ENCODE measurements around the gene SKI.

SKI gene

DNA sequence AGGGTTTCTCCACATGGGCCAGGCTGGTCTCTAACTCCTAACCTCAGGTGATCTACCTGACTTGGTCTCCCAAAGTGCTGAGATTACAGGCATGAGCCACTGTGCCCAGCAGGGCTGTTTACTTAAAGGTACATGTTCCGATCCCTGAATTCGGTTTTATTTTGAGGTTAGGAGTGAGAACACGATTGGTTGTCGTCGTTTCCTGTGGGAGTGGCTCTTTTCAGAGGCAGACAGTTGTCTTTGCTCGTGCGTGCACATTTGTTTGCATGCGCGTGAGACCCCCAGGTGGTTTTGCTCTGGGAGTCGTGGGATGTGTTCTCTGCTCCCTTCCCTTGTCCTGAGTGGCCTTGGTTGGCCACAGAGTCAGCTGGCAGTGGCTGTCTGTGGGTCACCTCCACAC lies 60.2 kb downstream of the SKI start:
- no peaks in the 10 kb centered on the region for H3K9me3 ChIP-seq (ENCODE audit: control extremely low read depth in 1 of 5, control insufficient read depth in 4 of 5, insufficient read depth in 2 of 5, low read depth in 1 of 5, low read length in 4 of 5)
- CTCF ChIA-PET, result interaction anchor here (1.0 to 5.4 kb wide), 4 partner anchors 9 to 33 kb away, joined by 3 to 31 read pairs (median 5); no protein-coding TSS in a partner anchor
- POLR2A ChIA-PET, result interaction anchor here (1.8 to 5.4 kb wide), 3 partner anchors 10 to 32 kb away, joined by 10 to 80 read pairs (median 79); no protein-coding TSS in a partner anchor
- peaks cover 10 to 59% (median 55%) of the 10 kb centered on the region in 4 experiments for H3K4me1 ChIP-seq (ENCODE audit: control extremely low read depth in 1 of 4, control insufficient read depth in 4 of 4, insufficient read depth in 4 of 4, low read length in 3 of 4)
- H3K4me3 ChIP-seq (ENCODE audit: control insufficient read depth in 1 of 7, extremely low read depth in 1 of 7, insufficient read depth in 4 of 7, low read depth in 2 of 7, low read length in 6 of 7), result no peak overlapping the region
- peaks cover 0 to 3% (median 0%) of the 10 kb centered on the region in 4 experiments for H3K36me3 ChIP-seq (ENCODE audit: control insufficient read depth in 4 of 4, insufficient read depth in 4 of 4, low read length in 3 of 4)
- WGBS (ENCODE audit: insufficient coverage), result 86% methylated on average over 10 of the region's 10 CpGs
- DNase-seq, result no peak
- no peak overlapping the region for H3K27ac ChIP-seq (ENCODE audit: insufficient read depth in 1 of 2, low read depth in 1 of 2, low read length in 2 of 2, poor library complexity in 1 of 2, severe bottlenecking in 2 of 2)
- H3K27me3 ChIP-seq (replicated peaks in 2 of 5; ENCODE audit: control insufficient read depth in 4 of 5, insufficient read depth in 5 of 5, low read length in 4 of 5), result no peaks in the 10 kb centered on the region

DNA sequence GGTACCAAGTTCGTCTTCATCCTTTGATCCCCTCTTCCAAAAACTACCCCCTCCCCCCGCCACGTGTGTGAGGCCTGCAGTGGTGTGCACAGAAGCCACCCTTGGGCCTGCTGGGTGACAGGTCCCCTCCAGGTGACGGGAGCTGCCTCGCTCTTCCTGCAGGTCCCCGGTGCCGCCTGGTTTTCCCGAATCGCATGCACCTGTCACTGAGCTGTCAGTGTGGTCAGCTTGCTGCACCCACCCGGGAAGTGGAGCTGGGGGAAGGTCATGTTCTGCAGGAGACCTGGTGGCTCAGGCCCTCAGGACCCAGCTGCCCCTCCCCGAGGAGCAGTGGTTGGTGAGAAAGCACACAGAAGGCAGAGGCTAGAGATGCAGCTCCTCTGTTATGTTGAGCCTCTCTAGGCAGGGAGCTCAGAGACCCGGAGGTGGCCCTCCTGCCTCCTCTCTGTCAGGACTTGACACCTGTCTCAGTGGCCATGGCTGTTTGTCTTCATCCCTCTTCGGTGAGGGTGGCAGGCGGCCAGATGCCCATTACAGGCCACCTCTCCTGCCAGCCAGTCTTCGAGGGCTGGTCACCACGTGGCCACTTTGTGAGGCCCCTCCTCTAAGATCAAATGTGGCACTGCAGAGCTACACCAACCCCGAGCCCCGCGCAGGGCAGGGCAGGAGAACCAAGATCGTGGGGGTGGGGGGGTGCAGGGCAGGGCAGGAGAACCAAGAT lies 60.9 kb downstream of the SKI start:
- 92% methylated on average over 16 of the region's 20 CpGs for WGBS (ENCODE audit: insufficient coverage)
- Histone ChIP-seq H3K4me3 (ENCODE audit: control insufficient read depth in 1 of 7, extremely low read depth in 1 of 7, insufficient read depth in 4 of 7, low read depth in 2 of 7, low read length in 6 of 7) (no peak overlapping the region), H3K27me3 (replicated peaks in 2 of 5; ENCODE audit: control insufficient read depth in 4 of 5, insufficient read depth in 5 of 5, low read length in 4 of 5) (no peaks in the 10 kb centered on the region), H3K9me3 (ENCODE audit: control extremely low read depth in 1 of 5, control insufficient read depth in 4 of 5, insufficient read depth in 2 of 5, low read depth in 1 of 5, low read length in 4 of 5) (no peaks in the 10 kb centered on the region), H3K4me1 (ENCODE audit: control extremely low read depth in 1 of 4, control insufficient read depth in 4 of 4, insufficient read depth in 4 of 4, low read length in 3 of 4) (peaks cover 10 to 62% (median 60%) of the 10 kb centered on the region in 4 experiments), H3K36me3 (ENCODE audit: control insufficient read depth in 4 of 4, insufficient read depth in 4 of 4, low read length in 3 of 4) (peaks cover 0 to 3% (median 0%) of the 10 kb centered on the region in 4 experiments), H3K27ac (ENCODE audit: insufficient read depth in 1 of 2, low read depth in 1 of 2, low read length in 2 of 2, poor library complexity in 1 of 2, severe bottlenecking in 2 of 2) (no peak overlapping the region)
- POLR2A ChIA-PET, result interaction anchor here (1.8 to 5.4 kb wide), 4 partner anchors 10 to 32 kb away, joined by 10 to 80 read pairs (median 48); no protein-coding TSS in a partner anchor
- CTCF ChIA-PET, result interaction anchor here (0.8 to 5.4 kb wide), 7 partner anchors 10 to 33 kb away, joined by 3 to 31 read pairs (median 6); no protein-coding TSS in a partner anchor
- no peak for DNase-seq

DNA sequence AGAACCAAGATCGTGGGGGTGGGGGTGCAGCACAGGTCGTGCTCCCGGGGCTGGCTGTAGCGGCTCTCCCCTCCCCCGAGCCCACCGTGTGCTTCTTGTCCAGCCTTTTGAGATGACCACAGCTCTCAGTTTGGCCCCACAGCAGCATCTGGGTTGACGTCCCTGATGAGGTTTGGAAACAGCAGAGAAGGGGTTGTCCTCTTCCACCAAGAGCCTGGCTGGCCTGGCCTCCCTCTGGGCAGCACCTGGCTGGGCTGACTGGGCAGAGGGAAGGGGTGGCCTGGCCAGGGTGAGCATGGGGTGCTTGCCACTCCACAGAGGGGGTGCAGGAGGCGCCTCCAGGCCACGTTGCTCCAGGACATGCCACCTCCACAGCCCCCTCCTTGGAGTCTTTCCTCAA lies 61.5 kb downstream of the SKI start:
- no peak for DNase-seq
- Histone ChIP-seq H3K27ac (ENCODE audit: insufficient read depth in 1 of 2, low read depth in 1 of 2, low read length in 2 of 2, poor library complexity in 1 of 2, severe bottlenecking in 2 of 2) (no peak overlapping the region), H3K27me3 (replicated peaks in 2 of 5; ENCODE audit: control insufficient read depth in 4 of 5, insufficient read depth in 5 of 5, low read length in 4 of 5) (no peaks in the 10 kb centered on the region), H3K9me3 (ENCODE audit: control extremely low read depth in 1 of 5, control insufficient read depth in 4 of 5, insufficient read depth in 2 of 5, low read depth in 1 of 5, low read length in 4 of 5) (no peaks in the 10 kb centered on the region), H3K4me1 (ENCODE audit: control extremely low read depth in 1 of 4, control insufficient read depth in 4 of 4, insufficient read depth in 4 of 4, low read length in 3 of 4) (peaks cover 10 to 68% (median 67%) of the 10 kb centered on the region in 4 experiments), H3K36me3 (ENCODE audit: control insufficient read depth in 4 of 4, insufficient read depth in 4 of 4, low read length in 3 of 4) (peaks cover 0 to 3% (median 0%) of the 10 kb centered on the region in 4 experiments), H3K4me3 (ENCODE audit: control insufficient read depth in 1 of 7, extremely low read depth in 1 of 7, insufficient read depth in 4 of 7, low read depth in 2 of 7, low read length in 6 of 7) (peak overlapping the region in 3 of 7 experiments; percentile 37 to 61 (median 57))
- WGBS (ENCODE audit: insufficient coverage), result 89% methylated on average over 5 of the region's 9 CpGs
- POLR2A ChIA-PET, result interaction anchor here (0.6 to 5.4 kb wide), 10 partner anchors 11 to 95 kb away, joined by 3 to 80 read pairs (median 15); partner anchors contain the start of gene FAAP20
- CTCF ChIA-PET, result interaction anchor here (1.7 to 5.4 kb wide), 5 partner anchors 10 to 34 kb away, joined by 6 to 31 read pairs (median 16); no protein-coding TSS in a partner anchor

DNA sequence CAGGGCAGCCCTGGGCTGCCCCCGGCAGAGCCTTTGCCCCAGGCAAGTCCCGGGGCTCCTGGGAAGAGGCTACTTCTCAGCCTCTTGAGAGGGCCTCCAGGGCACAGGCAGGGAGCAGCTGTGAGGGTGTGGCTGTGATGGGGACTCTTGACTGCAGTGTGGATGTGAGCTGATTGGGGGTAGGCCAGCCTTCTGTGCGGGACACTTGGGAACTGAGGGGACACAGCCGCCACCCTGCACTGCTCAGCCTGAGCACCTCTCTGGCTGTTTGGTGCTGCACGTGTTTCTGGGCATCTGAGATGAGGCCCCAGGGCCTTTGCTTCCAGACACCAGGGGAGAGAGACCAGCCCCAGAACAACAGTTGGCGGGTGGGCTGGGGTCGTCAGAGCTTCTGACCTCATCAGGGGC lies 62.1 kb downstream of the SKI start:
- Histone ChIP-seq H3K4me1 (ENCODE audit: control extremely low read depth in 1 of 4, control insufficient read depth in 4 of 4, insufficient read depth in 4 of 4, low read length in 3 of 4) (peaks cover 10 to 74% (median 72%) of the 10 kb centered on the region in 4 experiments), H3K4me3 (ENCODE audit: control insufficient read depth in 1 of 7, extremely low read depth in 1 of 7, insufficient read depth in 4 of 7, low read depth in 2 of 7, low read length in 6 of 7) (peak overlapping the region in 4 of 7 experiments; percentile 37 to 75 (median 59)), H3K9me3 (ENCODE audit: control extremely low read depth in 1 of 5, control insufficient read depth in 4 of 5, insufficient read depth in 2 of 5, low read depth in 1 of 5, low read length in 4 of 5) (no peaks in the 10 kb centered on the region), H3K36me3 (ENCODE audit: control insufficient read depth in 4 of 4, insufficient read depth in 4 of 4, low read length in 3 of 4) (peaks cover 0 to 3% (median 0%) of the 10 kb centered on the region in 4 experiments), H3K27me3 (replicated peaks in 2 of 5; ENCODE audit: control insufficient read depth in 4 of 5, insufficient read depth in 5 of 5, low read length in 4 of 5) (no peaks in the 10 kb centered on the region), H3K27ac (ENCODE audit: insufficient read depth in 1 of 2, low read depth in 1 of 2, low read length in 2 of 2, poor library complexity in 1 of 2, severe bottlenecking in 2 of 2) (peak overlapping the region; percentile 64 to 80)
- peak in 1 of 3 donors; percentile 45 for DNase-seq
- ChIA-PET CTCF (interaction anchor here (1.0 to 5.4 kb wide), 8 partner anchors 9 to 34 kb away, joined by 3 to 31 read pairs (median 12); no protein-coding TSS in a partner anchor), POLR2A (interaction anchor here (0.6 to 5.4 kb wide), 13 partner anchors 10 to 95 kb away, joined by 3 to 80 read pairs (median 8); partner anchors contain the start of genes FAAP20 and SKI)
- 29% methylated on average over 7 of the region's 7 CpGs for WGBS (ENCODE audit: insufficient coverage)

DNA sequence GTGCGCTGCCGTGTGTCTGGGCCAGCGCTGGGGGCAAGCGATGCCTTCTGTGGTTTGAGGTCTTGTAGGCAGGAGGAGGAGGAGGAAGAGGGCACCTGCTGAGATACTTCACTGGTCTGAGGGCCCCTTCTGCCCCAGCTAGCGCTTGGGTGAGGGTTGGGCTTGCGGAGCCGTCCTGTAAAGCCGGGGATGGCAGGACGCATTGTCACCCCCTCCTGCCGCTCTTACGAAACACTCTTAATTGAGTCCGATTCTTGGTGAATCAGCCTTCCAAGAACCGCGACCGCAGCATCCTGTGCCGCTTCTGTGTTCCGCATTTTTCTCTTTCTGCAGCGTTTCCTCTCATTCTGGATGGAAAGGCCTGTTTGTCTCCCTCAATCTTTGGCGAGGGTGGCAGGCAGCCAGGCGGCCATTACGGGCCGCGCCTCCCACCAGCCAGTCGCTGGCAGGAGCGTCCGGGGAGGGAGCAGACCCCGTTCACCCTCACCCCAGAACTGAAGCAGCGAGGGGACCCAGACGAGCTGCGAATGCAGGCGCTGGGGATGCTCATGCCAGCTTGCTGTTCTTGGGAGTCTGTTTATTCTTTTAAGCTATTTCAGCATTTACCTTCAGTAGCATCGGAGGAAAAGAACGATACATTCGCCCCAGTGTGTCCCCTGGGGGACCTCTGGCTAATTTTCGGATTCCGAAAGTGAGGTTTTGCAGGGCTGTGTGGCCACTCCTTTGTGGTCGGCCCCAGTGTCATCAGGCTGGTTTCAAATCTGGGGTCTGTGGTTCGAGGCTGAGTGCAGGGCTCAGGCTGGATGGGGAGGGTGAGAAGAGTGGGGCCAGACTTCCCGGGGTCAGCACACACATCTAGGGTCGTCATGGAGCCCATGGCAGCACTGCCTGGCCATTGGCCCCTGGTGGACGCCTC lies 62.7 kb downstream of the SKI start:
- no peaks in the 10 kb centered on the region for H3K9me3 ChIP-seq (ENCODE audit: control extremely low read depth in 1 of 5, control insufficient read depth in 4 of 5, insufficient read depth in 2 of 5, low read depth in 1 of 5, low read length in 4 of 5)
- peak; percentile 98 to 99 (median 99) for DNase-seq
- ChIA-PET POLR2A (interaction anchor here (0.8 to 5.4 kb wide), 14 partner anchors 9 to 101 kb away, joined by 3 to 80 read pairs (median 8); partner anchors contain the start of genes FAAP20, MORN1, RER1 and SKI), CTCF (interaction anchor here (1.0 to 5.4 kb wide), 11 partner anchors 9 to 96 kb away, joined by 3 to 31 read pairs (median 8); partner anchors contain the start of gene FAAP20)
- peaks cover 10 to 79% (median 75%) of the 10 kb centered on the region in 4 experiments for H3K4me1 ChIP-seq (ENCODE audit: control extremely low read depth in 1 of 4, control insufficient read depth in 4 of 4, insufficient read depth in 4 of 4, low read length in 3 of 4)
- WGBS (ENCODE audit: insufficient coverage), result 1% methylated on average over 37 of the region's 41 CpGs
- peaks cover 0 to 7% (median 0%) of the 10 kb centered on the region in 4 experiments for H3K36me3 ChIP-seq (ENCODE audit: control insufficient read depth in 4 of 4, insufficient read depth in 4 of 4, low read length in 3 of 4)
- no peaks in the 10 kb centered on the region for H3K27me3 ChIP-seq (replicated peaks in 2 of 5; ENCODE audit: control insufficient read depth in 4 of 5, insufficient read depth in 5 of 5, low read length in 4 of 5)
- H3K4me3 ChIP-seq (ENCODE audit: control insufficient read depth in 1 of 7, extremely low read depth in 1 of 7, insufficient read depth in 4 of 7, low read depth in 2 of 7, low read length in 6 of 7), result peak overlapping the region in 6 of 7 experiments; percentile 19 to 75 (median 58)
- H3K27ac ChIP-seq (ENCODE audit: insufficient read depth in 1 of 2, low read depth in 1 of 2, low read length in 2 of 2, poor library complexity in 1 of 2, severe bottlenecking in 2 of 2), result peak overlapping the region; percentile 64 to 80

DNA sequence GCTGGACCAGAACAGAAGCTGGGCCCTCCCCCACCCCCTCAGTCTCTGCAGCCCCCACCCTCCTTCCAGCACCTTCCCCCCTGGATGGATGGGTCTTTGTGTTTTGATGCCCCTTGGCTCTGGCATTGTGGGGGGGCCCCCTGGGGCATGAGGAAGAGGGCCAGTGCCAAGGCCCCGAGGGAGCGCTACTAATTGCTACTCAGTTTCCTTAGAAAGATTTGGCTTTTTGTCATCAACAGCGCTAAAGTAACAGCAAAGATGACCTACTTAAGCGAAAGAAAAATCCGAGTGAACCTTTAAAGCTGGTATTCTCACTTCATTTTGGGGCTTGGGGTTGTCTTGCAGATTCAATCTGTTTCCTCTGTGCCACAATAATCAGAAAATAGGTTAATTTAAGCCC lies 63.5 kb downstream of the SKI start:
- CTCF ChIA-PET, result interaction anchor here (0.8 to 5.4 kb wide), 15 partner anchors 8 to 97 kb away, joined by 3 to 31 read pairs (median 6); partner anchors contain the start of gene FAAP20
- H3K36me3 ChIP-seq (ENCODE audit: control insufficient read depth in 4 of 4, insufficient read depth in 4 of 4, low read length in 3 of 4), result peaks cover 0 to 7% (median 0%) of the 10 kb centered on the region in 4 experiments
- H3K27ac ChIP-seq (ENCODE audit: insufficient read depth in 1 of 2, low read depth in 1 of 2, low read length in 2 of 2, poor library complexity in 1 of 2, severe bottlenecking in 2 of 2), result peak overlapping the region in 1 of 2 experiments; percentile 80
- H3K4me3 ChIP-seq (ENCODE audit: control insufficient read depth in 1 of 7, extremely low read depth in 1 of 7, insufficient read depth in 4 of 7, low read depth in 2 of 7, low read length in 6 of 7), result peak overlapping the region in 3 of 7 experiments; percentile 57 to 75 (median 60)
- H3K27me3 ChIP-seq (replicated peaks in 2 of 5; ENCODE audit: control insufficient read depth in 4 of 5, insufficient read depth in 5 of 5, low read length in 4 of 5), result no peaks in the 10 kb centered on the region
- H3K9me3 ChIP-seq (ENCODE audit: control extremely low read depth in 1 of 5, control insufficient read depth in 4 of 5, insufficient read depth in 2 of 5, low read depth in 1 of 5, low read length in 4 of 5), result no peaks in the 10 kb centered on the region
- 40% methylated on average over 3 of the region's 5 CpGs for WGBS (ENCODE audit: insufficient coverage)
- no peak for DNase-seq
- peaks cover 10 to 81% (median 77%) of the 10 kb centered on the region in 4 experiments for H3K4me1 ChIP-seq (ENCODE audit: control extremely low read depth in 1 of 4, control insufficient read depth in 4 of 4, insufficient read depth in 4 of 4, low read length in 3 of 4)
- POLR2A ChIA-PET, result interaction anchor here (0.6 to 5.4 kb wide), 11 partner anchors 9 to 126 kb away, joined by 3 to 80 read pairs (median 8); partner anchors contain the start of genes MORN1, RER1 and SKI
